ENCODE data around the gene PRICKLE2.

- TF ChIP-seq POLR2A (IDR thresholded peaks at IDR 0.05) (no peak), CTCF (IDR thresholded peaks at IDR 0.05) (no peak)
Observed at GRCh38 chr3:64108784-64109317, 116.4 kb downstream of the PRICKLE2 start.
